ENCODE data around the gene ADAMTS2. TPM values are rescaled to one million over a fixed set of nuclear protein-coding genes. Genes with fewer than 3 reads are reported as not detected.

ADAMTS2 gene
- total RNA-seq, 1 experiment from 2014 or later: 3.9 TPM

DNA sequence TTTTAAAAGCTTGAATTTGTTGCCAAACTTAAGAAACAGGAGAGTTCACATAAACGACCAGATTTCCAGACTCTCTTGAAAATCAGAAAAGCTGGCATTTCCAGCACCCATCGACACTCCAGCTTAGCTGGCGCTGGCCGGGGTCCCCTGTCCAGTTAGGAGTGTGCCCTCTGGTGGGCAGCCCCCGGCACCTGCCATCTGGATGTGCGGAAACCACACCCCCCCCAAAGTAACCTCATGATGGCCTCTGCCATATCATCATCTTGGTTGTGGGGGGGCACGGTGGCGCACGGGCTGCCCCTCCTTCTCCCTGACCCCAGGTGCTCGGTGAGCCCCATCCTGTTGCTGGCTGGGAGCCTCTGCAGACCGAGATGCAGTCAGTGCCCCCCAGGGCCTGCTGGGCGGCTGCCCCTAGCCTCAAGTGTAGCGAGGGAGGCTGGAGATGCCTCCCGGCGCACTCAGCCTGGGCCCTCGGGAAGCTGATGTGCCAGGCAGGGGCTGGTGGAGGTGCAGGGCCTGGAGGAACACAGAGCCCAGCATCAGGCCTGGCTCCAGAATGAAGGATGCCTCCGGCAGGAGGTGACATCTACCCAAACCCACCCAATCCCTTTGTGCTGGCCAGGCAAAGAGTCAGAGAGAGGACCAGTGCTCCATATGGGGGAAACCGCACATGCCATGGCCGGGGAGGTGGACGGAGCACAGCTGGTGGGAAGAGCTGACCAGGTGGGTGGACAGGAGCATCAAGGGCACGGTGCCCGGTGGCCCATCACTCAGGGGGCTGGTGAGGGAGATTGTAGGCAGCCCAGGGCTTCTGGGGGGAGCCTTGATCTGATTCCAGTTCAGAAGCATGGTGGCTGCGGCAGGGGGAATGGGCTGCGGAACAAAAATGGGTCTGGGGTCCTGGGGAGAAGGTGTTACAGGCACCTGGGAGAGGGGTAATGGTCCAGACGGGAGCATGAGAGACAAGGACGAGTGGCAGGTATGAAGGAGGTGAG, 70.6 kb downstream of the ADAMTS2 start (continued):
- TF ChIP-seq ZNF274 (IDR thresholded peaks at IDR 0.05; ENCODE audit: low read depth, low read length) (no peak), SIN3A (IDR thresholded peaks at IDR 0.05; ENCODE audit: low read depth) (no peak), EZH2 (IDR thresholded peaks at IDR 0.05) (no peak)
- TF ChIP-seq, protein P1, sequence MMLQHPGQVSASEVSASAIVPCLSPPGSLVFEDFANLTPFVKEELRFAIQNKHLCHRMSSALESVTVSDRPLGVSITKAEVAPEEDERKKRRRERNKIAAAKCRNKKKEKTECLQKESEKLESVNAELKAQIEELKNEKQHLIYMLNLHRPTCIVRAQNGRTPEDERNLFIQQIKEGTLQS (IDR thresholded peaks at IDR 0.05): no peak

GRCh38 chr5:179273441-179274145, 71.7 kb downstream of the ADAMTS2 start:
- Histone ChIP-seq H3K36me3 (ENCODE audit: control insufficient read depth in 1 of 2, insufficient read depth in 2 of 2, low read length in 2 of 2) (no peaks in the 10 kb centered on the region), H3K4me1 (ENCODE audit: control insufficient read depth in 1 of 2, insufficient read depth in 2 of 2, low read length in 2 of 2) (peaks cover 0 to 13% of the 10 kb centered on the region in 2 experiments; a peak in 2 of 4 replicates), H2AFZ (ENCODE audit: low read depth, low read length, poor library complexity, severe bottlenecking) (no peak overlapping the region), H3K4me3 (replicated peaks in 1 of 2; ENCODE audit: low read depth in 1 of 2, low read length in 2 of 2) (no peak overlapping the region), H3K9me3 (ENCODE audit: control insufficient read depth in 1 of 2, insufficient read depth in 1 of 2, low read depth in 1 of 2, low read length in 2 of 2) (no peaks in the 10 kb centered on the region), H3K9me2 (ENCODE audit: insufficient read depth) (no peaks in the 10 kb centered on the region), H4K20me1 (ENCODE audit: insufficient read depth) (no peaks in the 10 kb centered on the region), H3K9ac (ENCODE audit: low read length) (no peak overlapping the region), H3K27ac (ENCODE audit: low read depth, low read length) (no peak overlapping the region), H3K4me2 (ENCODE audit: low read length) (no peak overlapping the region), H3K27me3 (ENCODE audit: insufficient read depth, low read length) (no peaks in the 10 kb centered on the region), H3K79me2 (ENCODE audit: insufficient read depth, low read length) (no peaks in the 10 kb centered on the region)
- ChIA-PET CTCF (no interaction called here), RAD21 (ENCODE audit: low non-redundant PET in 1 of 2, low total read pairs in 2 of 2, uncharacterized antibody in 2 of 2, unreplicated experiment in 2 of 2) (no interaction called here), POLR2A (no interaction called here)
- DNase-seq (ENCODE audit: low read depth, low spot score): no peak
- intact Hi-C loops (cut with micrococcal nuclease): no loop called here
- ATAC-seq: no peak
- BruUV-seq (replicated peaks): no TSS peak
- TF ChIP-seq EZH2 (IDR thresholded peaks at IDR 0.05): no peak
- TF ChIP-seq ZFX (IDR thresholded peaks at IDR 0.05): no peak
- no peak for TF ChIP-seq ZBTB33 (IDR thresholded peaks at IDR 0.05; ENCODE audit: extremely low read depth, insufficient replicate concordance, low read length)
- TF ChIP-seq ELF1 (IDR thresholded peaks at IDR 0.05; ENCODE audit: borderline replicate concordance, low read depth): no peak
- TF ChIP-seq TCF7L2 (IDR thresholded peaks at IDR 0.05; ENCODE audit: borderline replicate concordance, extremely low read depth, insufficient read depth, insufficient read length): no peak

All from HCT116 (cell line).